ENCODE data around the gene CHRM2.

GRCh38 chr7:137026176-137026500, 157.7 kb downstream of the CHRM2 start:
- TF ChIP-seq CTCF (IDR thresholded peaks at IDR 0.05) (no peak), POLR2A (IDR thresholded peaks at IDR 0.05) (no peak)

Measured in thyroid gland (tissue), 4 donors.